GM19238 (cell line): ENCODE measurements around the gene RIMKLB.

Source experiments
- DNase-seq: peaks from one replicate; pipeline ENCODE4 v3.0.0; 2011; ENCODE audit warnings: low spot score; ENCODE audit not compliant: insufficient read length

RIMKLB gene

GRCh38 chr12:8697476-8698131 is at the start of gene RIMKLB:
TSS of gene RIMKLB (plus strand) at chr12:8697991. CDS start at chr12:8713867, 15,876 bp downstream.
- DNase-seq = peak; percentile 84

GRCh38 chr12:8648576-8649205 is 49.1 kb upstream of the RIMKLB start:
- DNase-seq = peak; percentile 60

- DNase-seq = no peak
Measured at GRCh38 chr12:8655421-8655820, 42.4 kb upstream of the RIMKLB start.

GRCh38 chr12:8658346-8658745 is 39.4 kb upstream of the RIMKLB start:
- no peak for DNase-seq

- no peak for DNase-seq
Measured at GRCh38 chr12:8661016-8661415, 36.8 kb upstream of the RIMKLB start.

- no peak for DNase-seq
Measured at GRCh38 chr12:8661751-8662150, 36.0 kb upstream of the RIMKLB start.

- no peak for DNase-seq
Measured at GRCh38 chr12:8662593-8662992, 35.2 kb upstream of the RIMKLB start, which contains the start of gene MFAP5. TSS of gene MFAP5 (minus strand) at chr12:8662826. CDS start at chr12:8662104, 722 bp downstream.

- DNase-seq = no peak
Measured at GRCh38 chr12:8664228-8664913, 33.4 kb upstream of the RIMKLB start.

- no peak for DNase-seq
Measured at GRCh38 chr12:8665759-8666158, 32.0 kb upstream of the RIMKLB start.

- no peak for DNase-seq
Measured at GRCh38 chr12:8667270-8667669, 30.5 kb upstream of the RIMKLB start.

- DNase-seq = no peak
Measured at GRCh38 chr12:8668441-8668840, 29.4 kb upstream of the RIMKLB start.

GRCh38 chr12:8672381-8672780 is 25.4 kb upstream of the RIMKLB start:
- no peak for DNase-seq

- no peak for DNase-seq
Measured at GRCh38 chr12:8675591-8676036, 22.2 kb upstream of the RIMKLB start.

- no peak for DNase-seq
Measured at GRCh38 chr12:8676651-8677050, 21.1 kb upstream of the RIMKLB start.

GRCh38 chr12:8677362-8677761 is 20.4 kb upstream of the RIMKLB start:
- DNase-seq = no peak

- no peak for DNase-seq
Measured at GRCh38 chr12:8678661-8679111, 19.1 kb upstream of the RIMKLB start.

- no peak for DNase-seq
Measured at GRCh38 chr12:8680533-8680932, 17.3 kb upstream of the RIMKLB start.

- DNase-seq = no peak
Measured at GRCh38 chr12:8681129-8681884, 16.5 kb upstream of the RIMKLB start.

- no peak for DNase-seq
Measured at GRCh38 chr12:8685051-8685450, 12.7 kb upstream of the RIMKLB start.

GRCh38 chr12:8687846-8688601 is 9.8 kb upstream of the RIMKLB start:
- no peak for DNase-seq

GRCh38 chr12:8689681-8690080 is 8.1 kb upstream of the RIMKLB start:
- DNase-seq = no peak
